Tibial artery (tissue), 4 donors: Measurements from ENCODE around the gene PGM2.

Source experiments
- DNase-seq, 2 donors: peaks; one replicate each; pipeline ENCODE4 v3.0.0-alpha.2; 2019
- H3K27ac ChIP-seq, 2 donors: fragments of 200-600 bp; sonication (generic) in 1 of 2; 1 replicate in 1 of 2; 2 replicates in 1 of 2; pipeline ENCODE4 v1.5.1; 2018 to 2019; ENCODE audit warnings: mild to moderate bottlenecking in 1 of 2
- H3K27me3 ChIP-seq, 2 donors: fragments of 200-600 bp; sonication (generic) in 1 of 2; one replicate each; pipeline versions ENCODE4 v1.5.1 to v1.6.0; 2016 to 2019
- H3K36me3 ChIP-seq, 3 donors: fragments of 200-600 bp; sonication (generic) in 2 of 3; one replicate each; pipeline ENCODE4 v1.5.1; 2016 to 2019; ENCODE audit warnings: mild to moderate bottlenecking in 2 of 3
- H3K4me1 ChIP-seq, 4 donors: fragments of 200-600 bp; sonication (generic) in 2 of 4; 1 replicate in 3 of 4; 2 replicates in 1 of 4; pipeline ENCODE4 v1.5.1; 2016 to 2019
- H3K4me3 ChIP-seq, 2 donors: fragments of 200-600 bp; sonication (generic) in 1 of 2; 1 replicate in 1 of 2; 2 replicates in 1 of 2; pipeline ENCODE4 v1.5.1; 2018 to 2019; ENCODE audit warnings: mild to moderate bottlenecking in 2 of 2
- H3K9me3 ChIP-seq, 3 donors: fragments of 200-600 bp; sonication (generic) in 1 of 3; one replicate each; pipeline ENCODE4 v1.5.1; 2016 to 2019
- CTCF ChIP-seq, 2 experiments: fragments of 200-600 bp in 1 of 2; fragments of 450-650 bp in 1 of 2; IDR thresholded peaks; one replicate each; pipeline ENCODE4 v1.5.1; 2017 to 2019; ENCODE audit warnings: antibody characterized with exemption in 2 of 2, mild to moderate bottlenecking in 1 of 2, moderate library complexity in 1 of 2
- intact Hi-C: fragments of 100-400 bp; cut with DNase I; formaldehyde crosslinking; loops from one replicate; pipeline ENCODE4 v1.15.0; 2023; ENCODE audit warnings: low total_unique reads

The PGM2 gene

DNA sequence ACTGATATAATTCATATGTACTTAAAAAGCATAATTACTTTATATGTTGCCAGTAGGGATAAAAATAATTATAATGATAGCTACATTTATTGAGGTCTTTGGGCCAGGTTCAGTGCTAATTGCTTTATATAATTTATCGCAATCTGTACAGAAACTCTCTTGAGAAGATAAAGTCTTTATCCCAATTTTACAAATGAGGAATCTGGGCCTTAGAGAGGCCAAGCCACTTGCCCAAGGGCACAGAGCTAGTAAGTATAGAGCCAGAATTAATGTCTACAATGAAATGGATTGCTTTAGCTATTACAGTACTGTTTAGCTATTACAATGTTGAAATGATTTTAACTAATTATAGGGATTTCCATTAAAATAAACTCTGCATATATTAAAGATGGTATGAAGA is 33.8 kb downstream of the PGM2 start:
- Histone ChIP-seq H3K27me3 (no peaks in the 10 kb centered on the region), H3K27ac (peak overlapping the region in 1 of 2 donors; percentile 40), H3K9me3 (no peaks in the 10 kb centered on the region), H3K36me3 (peaks cover 3 to 28% (median 3%) of the 10 kb centered on the region in 3 donors), H3K4me3 (no peak overlapping the region), H3K4me1 (peaks cover 0 to 27% (median 7%) of the 10 kb centered on the region in 4 donors)
- TF ChIP-seq CTCF (IDR thresholded peaks at IDR 0.05): no peak
- intact Hi-C loops: no loop called here
- no peak for DNase-seq

DNA sequence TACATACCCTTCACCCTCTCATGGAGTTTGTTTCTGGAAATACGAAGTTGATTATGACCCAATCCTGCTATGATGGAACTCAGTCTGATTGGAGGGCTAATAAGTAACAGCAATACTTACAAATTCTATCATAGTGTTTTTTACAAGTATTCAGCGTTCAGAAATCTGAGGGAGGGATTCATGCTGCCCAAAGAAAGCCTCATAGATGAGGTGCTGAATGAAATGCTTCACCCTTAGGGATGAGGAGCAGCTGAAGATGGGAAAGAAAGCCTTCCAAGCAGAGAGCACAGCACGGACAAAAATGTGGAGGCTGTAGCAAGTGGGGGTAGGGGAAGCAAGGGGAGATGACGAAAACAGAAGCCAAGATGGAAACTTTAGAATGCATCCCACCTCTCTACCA is 36.5 kb downstream of the PGM2 start:
- no peak for DNase-seq
- Histone ChIP-seq H3K4me3 (no peak overlapping the region), H3K27me3 (no peaks in the 10 kb centered on the region), H3K4me1 (peaks cover 0 to 42% (median 15%) of the 10 kb centered on the region in 4 donors), H3K27ac (no peak overlapping the region), H3K9me3 (no peaks in the 10 kb centered on the region), H3K36me3 (peaks cover 0 to 8% (median 0%) of the 10 kb centered on the region in 3 donors)
- intact Hi-C loops: no loop called here
- no peak for TF ChIP-seq CTCF (IDR thresholded peaks at IDR 0.05)

GRCh38 chr4:37864786-37865185 is 38.3 kb downstream of the PGM2 start:
- H3K4me1 ChIP-seq: peaks cover 0 to 42% (median 15%) of the 10 kb centered on the region in 4 donors
- TF ChIP-seq CTCF (IDR thresholded peaks at IDR 0.05): no peak
- H3K9me3 ChIP-seq: no peaks in the 10 kb centered on the region
- H3K4me3 ChIP-seq: no peak overlapping the region
- peak overlapping the region; percentile 50 to 55 for H3K27ac ChIP-seq
- intact Hi-C loops: no loop called here
- H3K27me3 ChIP-seq: no peaks in the 10 kb centered on the region
- DNase-seq: no peak
- peaks cover 0 to 10% (median 0%) of the 10 kb centered on the region in 3 donors for H3K36me3 ChIP-seq

DNA sequence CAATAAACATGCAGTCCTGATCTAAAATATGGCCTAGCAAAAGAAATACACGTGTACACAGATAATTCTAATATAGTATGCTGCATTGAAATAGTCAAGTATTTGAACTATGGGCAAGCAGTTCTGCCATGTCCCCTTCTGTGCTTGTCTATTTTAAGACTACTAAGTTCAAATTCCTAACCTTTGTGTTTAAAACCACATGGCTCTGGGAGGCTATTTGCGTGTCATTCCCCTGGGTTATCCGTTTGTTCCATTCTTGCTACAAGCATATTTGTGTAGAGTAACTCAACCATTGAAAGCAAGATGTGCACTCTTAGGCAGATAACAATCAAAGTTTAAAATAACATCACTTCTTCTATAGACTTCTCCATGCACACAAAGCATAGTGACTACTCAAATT is 39.0 kb downstream of the PGM2 start:
- intact Hi-C loops: no loop called here
- no peaks in the 10 kb centered on the region for H3K9me3 ChIP-seq
- H3K36me3 ChIP-seq: peaks cover 0 to 10% (median 0%) of the 10 kb centered on the region in 3 donors
- DNase-seq: no peak
- H3K27me3 ChIP-seq: no peaks in the 10 kb centered on the region
- no peak for TF ChIP-seq CTCF (IDR thresholded peaks at IDR 0.05)
- no peak overlapping the region for H3K4me3 ChIP-seq
- H3K27ac ChIP-seq: peak overlapping the region; percentile 50 to 55
- H3K4me1 ChIP-seq: peaks cover 0 to 42% (median 14%) of the 10 kb centered on the region in 4 donors

DNA sequence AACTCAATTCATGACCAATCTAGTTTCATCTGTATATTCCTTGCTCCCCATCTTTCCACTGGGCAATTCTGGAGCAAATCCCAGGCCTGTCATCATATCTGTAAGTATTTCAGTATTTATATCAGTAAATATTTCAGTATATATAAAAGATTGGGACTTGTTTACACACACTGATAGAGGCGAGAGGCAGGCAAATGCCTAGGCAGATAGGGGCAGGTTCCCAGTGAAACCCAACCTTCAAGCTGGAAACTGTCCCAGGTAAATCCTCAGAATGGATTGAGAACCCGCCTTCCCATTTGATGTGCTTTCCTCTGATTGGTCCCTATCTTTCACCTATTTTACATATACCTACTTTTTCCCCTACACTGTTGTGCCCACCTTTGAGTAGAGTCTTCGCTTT is 40.6 kb downstream of the PGM2 start:
- intact Hi-C loops: no loop called here
- H3K27ac ChIP-seq: peak overlapping the region; percentile 7 to 55
- no peaks in the 10 kb centered on the region for H3K27me3 ChIP-seq
- no peaks in the 10 kb centered on the region for H3K9me3 ChIP-seq
- H3K4me3 ChIP-seq: no peak overlapping the region
- TF ChIP-seq CTCF (IDR thresholded peaks at IDR 0.05): no peak
- H3K36me3 ChIP-seq: peaks cover 0 to 10% (median 0%) of the 10 kb centered on the region in 3 donors
- peaks cover 0 to 29% (median 14%) of the 10 kb centered on the region in 4 donors for H3K4me1 ChIP-seq
- no peak for DNase-seq

DNA sequence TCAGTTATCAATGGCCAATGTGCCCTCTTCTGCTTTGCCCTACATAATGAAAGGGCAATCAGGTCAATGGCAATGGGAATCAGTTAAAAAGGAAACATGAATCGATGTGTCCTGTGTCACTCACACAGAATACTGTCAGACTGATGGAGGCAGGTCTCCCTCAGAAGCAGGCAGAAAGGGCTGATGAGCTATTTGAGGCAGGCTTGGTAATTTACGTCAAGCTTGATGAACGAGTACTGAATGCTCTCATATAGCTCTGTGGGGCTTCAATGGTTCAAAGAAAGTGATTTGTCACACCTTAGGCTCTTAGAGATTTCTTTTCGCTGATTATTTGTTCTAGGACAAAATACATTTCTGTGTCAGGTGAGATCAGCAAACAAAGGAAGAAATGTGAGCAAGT is 41.8 kb downstream of the PGM2 start:
- Histone ChIP-seq H3K4me1 (peaks cover 0 to 31% (median 14%) of the 10 kb centered on the region in 4 donors), H3K36me3 (peaks cover 0 to 10% (median 0%) of the 10 kb centered on the region in 3 donors), H3K27ac (no peak overlapping the region), H3K4me3 (no peak overlapping the region), H3K27me3 (no peaks in the 10 kb centered on the region), H3K9me3 (no peaks in the 10 kb centered on the region)
- intact Hi-C loops: no loop called here
- no peak for DNase-seq
- TF ChIP-seq CTCF (IDR thresholded peaks at IDR 0.05): no peak
